Testis (tissue), 2 donors: ENCODE results near the gene TIMM8A.
"Not testable (repeated sequence)": the region's sequence is repeated elsewhere in the genome, so short reads cannot be mapped to it uniquely, and the experiment has no call there.

Experiments used
- CTCF ChIP-seq, 3 experiments: fragments of 450-650 bp in 2 of 3; fragments of 200-600 bp in 1 of 3; sonication (generic) in 1 of 3; IDR thresholded peaks; one replicate each; pipeline ENCODE4 v1.5.1; 2016 to 2019; ENCODE audit warnings: antibody characterized with exemption in 3 of 3, mild to moderate bottlenecking in 2 of 3, moderate library complexity in 1 of 3
- POLR2A ChIP-seq: fragments of 450-650 bp; IDR thresholded peaks from one replicate; pipeline ENCODE4 v1.6.1; 2017; ENCODE audit warnings: antibody characterized with exemption, mild to moderate bottlenecking, moderate library complexity

GRCh38 chrX:101334310-101334709 lies 14.2 kb downstream of the TIMM8A start:
- TF ChIP-seq CTCF (IDR thresholded peaks at IDR 0.05); POLR2A: not testable (repeated sequence)
